ENCODE results near the gene GPR85.

DNA sequence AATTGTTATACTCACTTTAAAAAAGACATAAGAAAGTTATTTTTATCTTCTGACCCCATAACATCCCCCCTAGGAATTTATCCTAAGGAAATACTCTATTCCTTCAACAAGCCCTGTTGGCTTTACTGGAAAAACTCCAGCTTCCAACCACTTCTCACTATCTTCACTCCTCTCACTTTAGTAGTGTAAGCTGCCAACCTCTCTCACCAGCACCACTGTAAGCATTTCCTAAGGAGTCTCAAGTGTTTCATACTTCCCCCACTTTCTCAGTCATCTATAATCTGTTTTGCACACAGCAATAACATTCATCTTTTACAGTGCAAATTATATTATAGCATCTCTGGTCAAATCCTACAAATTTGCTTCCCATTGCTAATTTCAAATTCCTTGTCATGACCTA lies 45.8 kb downstream of the GPR85 start:
- TF ChIP-seq POLR2AphosphoS5 (IDR thresholded peaks at IDR 0.05; ENCODE audit: borderline replicate concordance, low read depth, low read length): no peak
- TF ChIP-seq EZH2 (IDR thresholded peaks at IDR 0.05): no peak
- no peak for TF ChIP-seq FOXP2 (optimal IDR thresholded peaks at IDR 0.05; ENCODE audit: control extremely low read depth, extremely low read length, insufficient read depth)
